GM12873 (cell line): ENCODE measurements around the gene C6orf89.

Experiments
- TF ChIP-seq, protein P1 (sequence below): IDR thresholded peaks from 2 replicates; pipeline ENCODE4 v1.5.1; 2012; ENCODE audit warnings: low read depth, mild to moderate bottlenecking, moderate library complexity, low read length, control low read depth; ENCODE audit not compliant: insufficient read depth; ENCODE audit errors: missing control alignments

C6orf89 gene

DNA sequence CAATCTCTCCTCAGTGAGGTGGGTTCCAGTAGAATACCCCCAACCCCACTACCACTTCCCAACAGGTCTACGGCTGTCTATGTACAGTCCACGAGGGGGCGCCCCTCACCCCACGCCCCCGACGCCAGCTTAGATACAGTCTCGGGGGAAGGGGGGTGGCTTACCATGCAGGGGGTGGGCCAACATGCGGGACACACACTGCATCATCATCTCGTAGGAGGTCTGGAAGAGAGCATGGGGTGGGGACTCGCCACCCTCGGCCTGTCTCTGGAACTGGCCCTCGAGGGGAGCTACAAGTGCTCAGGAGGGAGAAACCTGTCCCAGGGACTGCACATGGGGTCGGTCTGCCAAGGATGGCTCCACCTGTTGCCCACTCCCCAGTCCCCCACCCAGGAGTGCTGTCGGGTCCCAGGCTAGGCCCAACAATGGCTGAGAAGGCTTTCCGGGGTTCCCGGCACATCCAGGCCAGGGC lies 91.8 kb downstream of the C6orf89 start:
- TF ChIP-seq, protein P1, sequence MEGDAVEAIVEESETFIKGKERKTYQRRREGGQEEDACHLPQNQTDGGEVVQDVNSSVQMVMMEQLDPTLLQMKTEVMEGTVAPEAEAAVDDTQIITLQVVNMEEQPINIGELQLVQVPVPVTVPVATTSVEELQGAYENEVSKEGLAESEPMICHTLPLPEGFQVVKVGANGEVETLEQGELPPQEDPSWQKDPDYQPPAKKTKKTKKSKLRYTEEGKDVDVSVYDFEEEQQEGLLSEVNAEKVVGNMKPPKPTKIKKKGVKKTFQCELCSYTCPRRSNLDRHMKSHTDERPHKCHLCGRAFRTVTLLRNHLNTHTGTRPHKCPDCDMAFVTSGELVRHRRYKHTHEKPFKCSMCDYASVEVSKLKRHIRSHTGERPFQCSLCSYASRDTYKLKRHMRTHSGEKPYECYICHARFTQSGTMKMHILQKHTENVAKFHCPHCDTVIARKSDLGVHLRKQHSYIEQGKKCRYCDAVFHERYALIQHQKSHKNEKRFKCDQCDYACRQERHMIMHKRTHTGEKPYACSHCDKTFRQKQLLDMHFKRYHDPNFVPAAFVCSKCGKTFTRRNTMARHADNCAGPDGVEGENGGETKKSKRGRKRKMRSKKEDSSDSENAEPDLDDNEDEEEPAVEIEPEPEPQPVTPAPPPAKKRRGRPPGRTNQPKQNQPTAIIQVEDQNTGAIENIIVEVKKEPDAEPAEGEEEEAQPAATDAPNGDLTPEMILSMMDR, result peak; percentile 53
